Neutrophil (primary cell): ENCODE measurements around the gene GBF1.
"Not testable (repeated sequence)": the region's sequence is repeated elsewhere in the genome, so short reads cannot be mapped to it uniquely, and the experiment has no call there.

Source experiments
- H3K27ac ChIP-seq: fragments of 200-600 bp; sonication (generic); 2 replicates; pipeline ENCODE4 v1.5.1; 2016; ENCODE audit warnings: mild to moderate bottlenecking, moderate library complexity
- H3K27me3 ChIP-seq: fragments of 200-600 bp; sonication (generic); 2 replicates; pipeline ENCODE4 v1.6.0; 2016; ENCODE audit warnings: mild to moderate bottlenecking
- H3K36me3 ChIP-seq: fragments of 200-600 bp; sonication (generic); 2 replicates; pipeline ENCODE4 v1.5.1; 2017
- H3K4me1 ChIP-seq, 2 experiments: fragments of 200-600 bp in 1 of 2; sonication (generic) in 1 of 2; 1 replicate in 1 of 2; 2 replicates in 1 of 2; pipeline versions ENCODE4 v1.5.1 to v1.6.1; 2013 to 2016; ENCODE audit warnings: low read depth in 1 of 2, low read length in 1 of 2, mild to moderate bottlenecking in 1 of 2, moderate library complexity in 1 of 2; ENCODE audit not compliant: control insufficient read depth in 1 of 2, insufficient read depth in 1 of 2
- H3K4me3 ChIP-seq, 2 experiments: fragments of 200-600 bp in 1 of 2; sonication (generic) in 1 of 2; 1 replicate in 1 of 2; 2 replicates in 1 of 2; pipeline ENCODE4 v1.5.1; 2013 to 2016; ENCODE audit warnings: low read depth in 1 of 2, low read length in 1 of 2, mild to moderate bottlenecking in 1 of 2, moderate library complexity in 1 of 2
- H3K9me3 ChIP-seq: fragments of 200-600 bp; sonication (generic); 2 replicates; pipeline ENCODE4 v1.5.1; 2016
- TF ChIP-seq, protein P1 (sequence below): fragments of 200-600 bp; sonication (generic); IDR thresholded peaks from 2 replicates; pipeline ENCODE4 v1.5.1; 2016; ENCODE audit warnings: antibody characterized with exemption

Gene GBF1

DNA sequence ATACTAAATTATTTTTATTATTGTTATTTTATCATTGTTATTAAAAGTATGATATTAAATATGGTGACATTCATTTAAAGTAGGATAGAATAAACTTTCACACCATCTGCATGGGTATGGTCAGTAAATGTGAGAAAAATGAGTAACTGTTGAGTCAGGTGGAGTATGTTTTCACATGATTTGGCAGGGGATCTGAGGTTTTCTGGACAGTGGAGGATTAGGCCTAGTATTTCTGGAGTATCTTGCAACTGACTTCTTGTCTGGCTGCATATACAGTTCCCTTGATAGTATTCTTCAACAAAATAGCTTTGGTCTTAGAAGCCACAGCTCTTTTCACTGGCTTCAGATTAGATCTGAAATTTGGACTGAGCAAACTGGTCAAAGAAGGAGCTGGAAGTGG lies 54.5 kb downstream of the GBF1 start:
- no peaks in the 10 kb centered on the region for H3K4me1 ChIP-seq
- no peaks in the 10 kb centered on the region for H3K9me3 ChIP-seq
- H3K27ac ChIP-seq, result no peak overlapping the region
- H3K27me3 ChIP-seq, result no peaks in the 10 kb centered on the region
- no peak overlapping the region for H3K4me3 ChIP-seq
- TF ChIP-seq, protein P1, sequence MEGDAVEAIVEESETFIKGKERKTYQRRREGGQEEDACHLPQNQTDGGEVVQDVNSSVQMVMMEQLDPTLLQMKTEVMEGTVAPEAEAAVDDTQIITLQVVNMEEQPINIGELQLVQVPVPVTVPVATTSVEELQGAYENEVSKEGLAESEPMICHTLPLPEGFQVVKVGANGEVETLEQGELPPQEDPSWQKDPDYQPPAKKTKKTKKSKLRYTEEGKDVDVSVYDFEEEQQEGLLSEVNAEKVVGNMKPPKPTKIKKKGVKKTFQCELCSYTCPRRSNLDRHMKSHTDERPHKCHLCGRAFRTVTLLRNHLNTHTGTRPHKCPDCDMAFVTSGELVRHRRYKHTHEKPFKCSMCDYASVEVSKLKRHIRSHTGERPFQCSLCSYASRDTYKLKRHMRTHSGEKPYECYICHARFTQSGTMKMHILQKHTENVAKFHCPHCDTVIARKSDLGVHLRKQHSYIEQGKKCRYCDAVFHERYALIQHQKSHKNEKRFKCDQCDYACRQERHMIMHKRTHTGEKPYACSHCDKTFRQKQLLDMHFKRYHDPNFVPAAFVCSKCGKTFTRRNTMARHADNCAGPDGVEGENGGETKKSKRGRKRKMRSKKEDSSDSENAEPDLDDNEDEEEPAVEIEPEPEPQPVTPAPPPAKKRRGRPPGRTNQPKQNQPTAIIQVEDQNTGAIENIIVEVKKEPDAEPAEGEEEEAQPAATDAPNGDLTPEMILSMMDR, result no peak
- no peaks in the 10 kb centered on the region for H3K36me3 ChIP-seq

DNA sequence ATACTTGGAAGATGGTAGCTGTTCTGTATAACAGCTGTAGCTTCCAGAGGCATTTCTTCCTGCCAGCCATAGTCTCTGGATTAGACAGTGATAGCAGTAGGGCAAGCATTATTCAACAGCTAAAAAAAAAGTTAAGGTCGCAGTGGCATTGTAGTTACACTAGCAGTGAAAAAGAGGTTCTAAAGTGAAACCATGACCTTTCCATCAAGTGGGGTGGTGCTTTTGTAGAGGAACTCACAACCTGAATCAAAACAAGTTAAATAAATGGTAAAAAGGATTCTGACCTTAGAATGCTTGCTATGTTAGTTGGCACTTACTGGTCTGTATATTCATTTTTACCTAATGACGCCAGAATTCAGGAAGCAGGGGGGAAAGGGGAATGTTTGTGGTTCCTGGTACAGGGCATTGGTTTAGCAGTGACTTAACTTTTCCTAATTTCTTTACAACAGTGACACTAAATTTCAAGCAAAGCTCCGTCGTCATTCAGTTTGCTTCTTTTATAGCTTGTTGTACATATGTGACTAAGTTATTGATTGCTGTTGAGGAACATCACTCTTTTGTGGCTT lies 55.0 kb downstream of the GBF1 start:
- Histone ChIP-seq H3K4me3 (no peak overlapping the region), H3K9me3 (no peaks in the 10 kb centered on the region), H3K27ac (no peak overlapping the region), H3K36me3 (no peaks in the 10 kb centered on the region), H3K27me3 (no peaks in the 10 kb centered on the region), H3K4me1 (no peaks in the 10 kb centered on the region)
- TF ChIP-seq, protein P1, result no peak

DNA sequence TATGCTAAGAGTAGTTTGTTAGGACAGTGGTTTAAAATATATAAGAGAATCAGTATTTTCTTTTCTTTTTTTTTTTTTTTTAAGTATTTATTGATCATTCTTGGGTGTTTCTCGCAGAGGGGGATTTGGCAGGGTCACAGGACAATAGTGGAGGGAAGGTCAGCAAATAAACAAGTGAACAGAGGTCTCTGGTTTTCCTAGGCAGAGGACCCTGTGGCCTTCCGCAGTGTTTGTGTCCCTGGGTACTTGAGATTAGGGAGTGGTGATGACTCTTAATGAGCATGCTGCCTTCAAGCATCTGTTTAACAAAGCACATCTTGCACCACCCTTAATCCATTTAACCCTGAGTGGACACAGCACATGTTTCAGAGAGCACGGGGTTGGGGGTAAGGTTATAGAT lies 55.6 kb downstream of the GBF1 start:
- not testable (repeated sequence) for H3K9me3 ChIP-seq, H3K4me3 ChIP-seq, H3K27me3 ChIP-seq, H3K4me1 ChIP-seq, H3K27ac ChIP-seq, H3K36me3 ChIP-seq

DNA sequence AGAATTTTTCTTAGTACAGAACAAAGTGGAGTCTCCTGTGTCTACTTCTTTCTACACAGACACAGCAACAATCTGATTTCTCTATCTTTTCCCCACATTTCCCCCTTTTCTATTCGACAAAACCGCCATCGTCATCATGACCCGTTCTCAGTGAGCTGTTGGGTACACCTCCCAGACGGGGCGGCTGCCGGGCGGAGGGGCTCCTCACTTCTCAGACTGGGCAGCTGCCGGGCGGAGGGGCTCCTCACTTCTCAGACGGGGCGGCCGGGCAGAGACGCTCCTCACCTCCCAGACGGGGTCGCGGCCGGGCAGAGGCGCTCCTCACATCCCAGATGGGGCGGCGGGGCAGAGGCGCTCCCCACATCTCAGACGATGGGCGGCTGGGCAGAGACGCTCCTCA lies 56.0 kb downstream of the GBF1 start:
- H3K36me3 ChIP-seq, H3K27ac ChIP-seq, H3K9me3 ChIP-seq, H3K4me3 ChIP-seq, H3K27me3 ChIP-seq, H3K4me1 ChIP-seq: not testable (repeated sequence)

- H3K4me3 ChIP-seq, result no peak overlapping the region
- no peaks in the 10 kb centered on the region for H3K36me3 ChIP-seq
- H3K4me1 ChIP-seq, result peaks cover 6 to 8% of the 10 kb centered on the region in 2 experiments
- no peaks in the 10 kb centered on the region for H3K9me3 ChIP-seq
- H3K27me3 ChIP-seq, result no peaks in the 10 kb centered on the region
- TF ChIP-seq, protein P1, result no peak
- H3K27ac ChIP-seq, result no peak overlapping the region
Observed at GRCh38 chr10:102302611-102303010, 57.3 kb downstream of the GBF1 start.

- H3K4me3 ChIP-seq, result no peak overlapping the region
- H3K9me3 ChIP-seq, result no peaks in the 10 kb centered on the region
- no peak overlapping the region for H3K27ac ChIP-seq
- TF ChIP-seq, protein P1, result no peak
- peaks cover 8 to 11% of the 10 kb centered on the region in 2 experiments for H3K4me1 ChIP-seq
- H3K36me3 ChIP-seq, result no peaks in the 10 kb centered on the region
- no peaks in the 10 kb centered on the region for H3K27me3 ChIP-seq
Observed at GRCh38 chr10:102306006-102306405, 60.7 kb downstream of the GBF1 start.

- H3K36me3 ChIP-seq, result no peaks in the 10 kb centered on the region
- TF ChIP-seq, protein P1, result no peak
Observed at GRCh38 chr10:102306710-102307109, 61.4 kb downstream of the GBF1 start.

DNA sequence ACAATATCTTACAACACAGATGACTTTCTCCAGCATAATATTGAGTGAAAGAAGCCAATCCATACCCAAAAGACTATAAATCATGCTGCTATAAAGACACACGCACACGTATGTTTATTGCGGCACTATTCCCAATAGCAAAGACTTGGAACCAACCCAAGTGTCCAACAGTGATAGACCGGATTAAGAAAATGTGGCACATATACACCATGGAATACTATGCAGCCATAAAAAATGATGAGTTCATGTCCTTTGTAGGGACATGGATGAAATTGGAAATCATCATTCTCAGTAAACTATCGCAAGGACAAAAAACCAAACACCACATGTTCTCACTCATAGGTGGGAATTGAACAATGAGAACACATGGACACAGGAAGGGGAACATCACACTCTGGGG lies 63.0 kb downstream of the GBF1 start:
- H3K36me3 ChIP-seq, H3K9me3 ChIP-seq, H3K27ac ChIP-seq, H3K4me3 ChIP-seq, H3K27me3 ChIP-seq: not testable (repeated sequence)
- peaks cover 11 to 13% of the 10 kb centered on the region in 2 experiments for H3K4me1 ChIP-seq

More at GRCh38 chr10:102306710-102307109, 61.4 kb downstream of the GBF1 start:
- no peaks in the 10 kb centered on the region for H3K9me3 ChIP-seq
- H3K27ac ChIP-seq, result no peak overlapping the region
- H3K4me1 ChIP-seq, result peaks cover 11 to 13% of the 10 kb centered on the region in 2 experiments
- H3K27me3 ChIP-seq, result no peaks in the 10 kb centered on the region
- H3K4me3 ChIP-seq, result no peak overlapping the region
